ENCODE results near the gene HPN.
A peak's percentile ranks its signal among the peaks of the same experiment; 100 is the strongest.

The HPN gene

DNA sequence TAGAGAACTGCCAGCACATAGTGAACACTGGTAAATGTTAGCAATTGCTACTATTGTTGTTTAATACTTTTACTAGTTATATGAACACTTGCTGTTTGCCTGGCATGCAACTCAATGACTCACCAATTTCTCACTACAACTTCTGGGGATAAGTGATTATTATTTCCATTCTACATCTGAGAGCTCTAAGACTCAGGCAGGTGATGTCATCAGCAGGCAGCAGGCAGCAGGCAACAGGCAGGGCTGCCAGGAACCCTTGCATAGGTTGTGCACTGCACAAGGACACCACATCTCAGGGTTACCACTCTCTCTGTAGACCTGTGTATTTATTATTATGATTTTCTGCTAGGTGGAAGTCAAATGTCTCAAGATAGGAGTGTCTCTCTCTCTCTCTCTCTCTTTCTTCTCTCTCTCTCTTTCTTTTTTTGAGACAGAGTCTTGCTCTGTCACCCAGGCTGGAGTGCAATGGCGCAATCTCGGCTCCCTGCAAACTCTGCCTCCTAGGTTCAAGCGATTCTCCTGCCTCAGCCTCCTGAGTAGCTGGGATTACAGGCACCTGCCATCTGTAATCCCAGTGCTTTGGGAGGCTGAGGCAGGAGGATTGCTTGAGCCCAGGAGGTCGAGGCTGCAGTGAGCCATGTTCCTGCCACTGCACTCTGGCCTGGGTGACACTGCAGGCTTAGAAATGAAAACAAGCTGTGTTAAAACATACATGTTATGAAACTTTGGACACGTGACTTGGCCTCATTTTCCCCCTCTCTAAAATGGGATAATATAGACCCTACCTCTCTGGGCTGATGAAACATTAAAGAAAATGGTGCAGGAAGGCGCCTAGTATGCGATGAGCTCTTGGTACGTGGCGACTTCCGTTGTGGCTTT lies 22.7 kb downstream of the HPN start (continued):
- TF ChIP-seq, protein P1, sequence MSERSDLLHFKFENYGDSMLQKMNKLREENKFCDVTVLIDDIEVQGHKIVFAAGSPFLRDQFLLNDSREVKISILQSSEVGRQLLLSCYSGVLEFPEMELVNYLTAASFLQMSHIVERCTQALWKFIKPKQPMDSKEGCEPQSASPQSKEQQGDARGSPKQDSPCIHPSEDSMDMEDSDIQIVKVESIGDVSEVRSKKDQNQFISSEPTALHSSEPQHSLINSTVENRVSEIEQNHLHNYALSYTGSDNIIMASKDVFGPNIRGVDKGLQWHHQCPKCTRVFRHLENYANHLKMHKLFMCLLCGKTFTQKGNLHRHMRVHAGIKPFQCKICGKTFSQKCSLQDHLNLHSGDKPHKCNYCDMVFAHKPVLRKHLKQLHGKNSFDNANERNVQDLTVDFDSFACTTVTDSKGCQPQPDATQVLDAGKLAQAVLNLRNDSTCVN (tag by site-specific recombination; optimal IDR thresholded peaks at IDR 0.05) = no peak
- peak; percentile 69; the same call in 1 of the 2 replicates for TF ChIP-seq ZNF24 (tag by site-specific recombination; IDR thresholded peaks at IDR 0.05)
- TF ChIP-seq, protein P2, sequence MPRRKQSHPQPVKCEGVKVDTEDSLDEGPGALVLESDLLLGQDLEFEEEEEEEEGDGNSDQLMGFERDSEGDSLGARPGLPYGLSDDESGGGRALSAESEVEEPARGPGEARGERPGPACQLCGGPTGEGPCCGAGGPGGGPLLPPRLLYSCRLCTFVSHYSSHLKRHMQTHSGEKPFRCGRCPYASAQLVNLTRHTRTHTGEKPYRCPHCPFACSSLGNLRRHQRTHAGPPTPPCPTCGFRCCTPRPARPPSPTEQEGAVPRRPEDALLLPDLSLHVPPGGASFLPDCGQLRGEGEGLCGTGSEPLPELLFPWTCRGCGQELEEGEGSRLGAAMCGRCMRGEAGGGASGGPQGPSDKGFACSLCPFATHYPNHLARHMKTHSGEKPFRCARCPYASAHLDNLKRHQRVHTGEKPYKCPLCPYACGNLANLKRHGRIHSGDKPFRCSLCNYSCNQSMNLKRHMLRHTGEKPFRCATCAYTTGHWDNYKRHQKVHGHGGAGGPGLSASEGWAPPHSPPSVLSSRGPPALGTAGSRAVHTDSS (tag by site-specific recombination; IDR thresholded peaks at IDR 0.05) = no peak
- no peak for TF ChIP-seq ZNF624 (tag by site-specific recombination; IDR thresholded peaks at IDR 0.05)
- TF ChIP-seq, protein P3, sequence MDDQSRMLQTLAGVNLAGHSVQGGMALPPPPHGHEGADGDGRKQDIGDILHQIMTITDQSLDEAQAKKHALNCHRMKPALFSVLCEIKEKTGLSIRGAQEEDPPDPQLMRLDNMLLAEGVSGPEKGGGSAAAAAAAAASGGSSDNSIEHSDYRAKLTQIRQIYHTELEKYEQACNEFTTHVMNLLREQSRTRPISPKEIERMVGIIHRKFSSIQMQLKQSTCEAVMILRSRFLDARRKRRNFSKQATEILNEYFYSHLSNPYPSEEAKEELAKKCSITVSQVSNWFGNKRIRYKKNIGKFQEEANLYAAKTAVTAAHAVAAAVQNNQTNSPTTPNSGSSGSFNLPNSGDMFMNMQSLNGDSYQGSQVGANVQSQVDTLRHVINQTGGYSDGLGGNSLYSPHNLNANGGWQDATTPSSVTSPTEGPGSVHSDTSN (CRISPR knock-in tag; IDR thresholded peaks at IDR 0.05) = no peak
- peak; percentile 81; the same call in 1 of the 2 replicates for TF ChIP-seq SCRT1 (tag by site-specific recombination; IDR thresholded peaks at IDR 0.05; ENCODE audit: borderline replicate concordance)
- no peak for TF ChIP-seq ZNF791 (tag by site-specific recombination; IDR thresholded peaks at IDR 0.05)
- peak; percentile 92 for TF ChIP-seq PRDM1 (tag by site-specific recombination; IDR thresholded peaks at IDR 0.05)
- 0 out of 2 replicates have a peak, but pooled peaks have one; percentile 36 for TF ChIP-seq ZNF785 (tag by site-specific recombination; IDR thresholded peaks at IDR 0.05)
- TF ChIP-seq, protein P4, sequence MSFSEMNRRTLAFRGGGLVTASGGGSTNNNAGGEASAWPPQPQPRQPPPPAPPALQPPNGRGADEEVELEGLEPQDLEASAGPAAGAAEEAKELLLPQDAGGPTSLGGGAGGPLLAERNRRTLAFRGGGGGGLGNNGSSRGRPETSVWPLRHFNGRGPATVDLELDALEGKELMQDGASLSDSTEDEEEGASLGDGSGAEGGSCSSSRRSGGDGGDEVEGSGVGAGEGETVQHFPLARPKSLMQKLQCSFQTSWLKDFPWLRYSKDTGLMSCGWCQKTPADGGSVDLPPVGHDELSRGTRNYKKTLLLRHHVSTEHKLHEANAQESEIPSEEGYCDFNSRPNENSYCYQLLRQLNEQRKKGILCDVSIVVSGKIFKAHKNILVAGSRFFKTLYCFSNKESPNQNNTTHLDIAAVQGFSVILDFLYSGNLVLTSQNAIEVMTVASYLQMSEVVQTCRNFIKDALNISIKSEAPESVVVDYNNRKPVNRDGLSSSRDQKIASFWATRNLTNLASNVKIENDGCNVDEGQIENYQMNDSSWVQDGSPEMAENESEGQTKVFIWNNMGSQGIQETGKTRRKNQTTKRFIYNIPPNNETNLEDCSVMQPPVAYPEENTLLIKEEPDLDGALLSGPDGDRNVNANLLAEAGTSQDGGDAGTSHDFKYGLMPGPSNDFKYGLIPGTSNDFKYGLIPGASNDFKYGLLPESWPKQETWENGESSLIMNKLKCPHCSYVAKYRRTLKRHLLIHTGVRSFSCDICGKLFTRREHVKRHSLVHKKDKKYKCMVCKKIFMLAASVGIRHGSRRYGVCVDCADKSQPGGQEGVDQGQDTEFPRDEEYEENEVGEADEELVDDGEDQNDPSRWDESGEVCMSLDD (tag by site-specific recombination; IDR thresholded peaks at IDR 0.05) = 0 out of 2 replicates have a peak, but pooled peaks have one; percentile 27
- TF ChIP-seq, protein P5, sequence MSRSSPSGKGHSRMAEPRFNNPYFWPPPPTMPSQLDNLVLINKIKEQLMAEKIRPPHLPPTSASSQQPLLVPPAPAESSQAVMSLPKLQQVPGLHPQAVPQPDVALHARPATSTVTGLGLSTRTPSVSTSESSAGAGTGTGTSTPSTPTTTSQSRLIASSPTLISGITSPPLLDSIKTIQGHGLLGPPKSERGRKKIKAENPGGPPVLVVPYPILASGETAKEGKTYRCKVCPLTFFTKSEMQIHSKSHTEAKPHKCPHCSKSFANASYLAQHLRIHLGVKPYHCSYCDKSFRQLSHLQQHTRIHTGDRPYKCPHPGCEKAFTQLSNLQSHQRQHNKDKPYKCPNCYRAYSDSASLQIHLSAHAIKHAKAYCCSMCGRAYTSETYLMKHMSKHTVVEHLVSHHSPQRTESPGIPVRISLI (tag by site-specific recombination; IDR thresholded peaks at IDR 0.05) = no peak
- TF ChIP-seq, protein P6, sequence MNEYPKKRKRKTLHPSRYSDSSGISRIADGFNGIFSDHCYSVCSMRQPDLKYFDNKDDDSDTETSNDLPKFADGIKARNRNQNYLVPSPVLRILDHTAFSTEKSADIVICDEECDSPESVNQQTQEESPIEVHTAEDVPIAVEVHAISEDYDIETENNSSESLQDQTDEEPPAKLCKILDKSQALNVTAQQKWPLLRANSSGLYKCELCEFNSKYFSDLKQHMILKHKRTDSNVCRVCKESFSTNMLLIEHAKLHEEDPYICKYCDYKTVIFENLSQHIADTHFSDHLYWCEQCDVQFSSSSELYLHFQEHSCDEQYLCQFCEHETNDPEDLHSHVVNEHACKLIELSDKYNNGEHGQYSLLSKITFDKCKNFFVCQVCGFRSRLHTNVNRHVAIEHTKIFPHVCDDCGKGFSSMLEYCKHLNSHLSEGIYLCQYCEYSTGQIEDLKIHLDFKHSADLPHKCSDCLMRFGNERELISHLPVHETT (tag by site-specific recombination; IDR thresholded peaks at IDR 0.05) = peak; percentile 57; the same call in 1 of the 2 replicates
- 0 out of 2 replicates have a peak, but pooled peaks have one; percentile 16 for TF ChIP-seq ZBTB20 (tag by site-specific recombination; IDR thresholded peaks at IDR 0.05)
- TF ChIP-seq, protein P7, sequence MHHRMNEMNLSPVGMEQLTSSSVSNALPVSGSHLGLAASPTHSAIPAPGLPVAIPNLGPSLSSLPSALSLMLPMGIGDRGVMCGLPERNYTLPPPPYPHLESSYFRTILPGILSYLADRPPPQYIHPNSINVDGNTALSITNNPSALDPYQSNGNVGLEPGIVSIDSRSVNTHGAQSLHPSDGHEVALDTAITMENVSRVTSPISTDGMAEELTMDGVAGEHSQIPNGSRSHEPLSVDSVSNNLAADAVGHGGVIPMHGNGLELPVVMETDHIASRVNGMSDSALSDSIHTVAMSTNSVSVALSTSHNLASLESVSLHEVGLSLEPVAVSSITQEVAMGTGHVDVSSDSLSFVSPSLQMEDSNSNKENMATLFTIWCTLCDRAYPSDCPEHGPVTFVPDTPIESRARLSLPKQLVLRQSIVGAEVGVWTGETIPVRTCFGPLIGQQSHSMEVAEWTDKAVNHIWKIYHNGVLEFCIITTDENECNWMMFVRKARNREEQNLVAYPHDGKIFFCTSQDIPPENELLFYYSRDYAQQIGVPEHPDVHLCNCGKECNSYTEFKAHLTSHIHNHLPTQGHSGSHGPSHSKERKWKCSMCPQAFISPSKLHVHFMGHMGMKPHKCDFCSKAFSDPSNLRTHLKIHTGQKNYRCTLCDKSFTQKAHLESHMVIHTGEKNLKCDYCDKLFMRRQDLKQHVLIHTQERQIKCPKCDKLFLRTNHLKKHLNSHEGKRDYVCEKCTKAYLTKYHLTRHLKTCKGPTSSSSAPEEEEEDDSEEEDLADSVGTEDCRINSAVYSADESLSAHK (tag by site-specific recombination; IDR thresholded peaks at IDR 0.05) = no peak
- TF ChIP-seq ZNF549 (tag by site-specific recombination; IDR thresholded peaks at IDR 0.05) = no peak
- TF ChIP-seq ZNF350 (tag by site-specific recombination; IDR thresholded peaks at IDR 0.05) = no peak
- peak; percentile 97 for TF ChIP-seq ZNF660 (tag by site-specific recombination; IDR thresholded peaks at IDR 0.05)
- no peak for TF ChIP-seq ZNF544 (tag by site-specific recombination; IDR thresholded peaks at IDR 0.05)
- peak; percentile 85 for TF ChIP-seq ZNF596 (tag by site-specific recombination; IDR thresholded peaks at IDR 0.05)
- no peak for TF ChIP-seq ZNF223 (tag by site-specific recombination; IDR thresholded peaks at IDR 0.05)
- TF ChIP-seq, protein P8, sequence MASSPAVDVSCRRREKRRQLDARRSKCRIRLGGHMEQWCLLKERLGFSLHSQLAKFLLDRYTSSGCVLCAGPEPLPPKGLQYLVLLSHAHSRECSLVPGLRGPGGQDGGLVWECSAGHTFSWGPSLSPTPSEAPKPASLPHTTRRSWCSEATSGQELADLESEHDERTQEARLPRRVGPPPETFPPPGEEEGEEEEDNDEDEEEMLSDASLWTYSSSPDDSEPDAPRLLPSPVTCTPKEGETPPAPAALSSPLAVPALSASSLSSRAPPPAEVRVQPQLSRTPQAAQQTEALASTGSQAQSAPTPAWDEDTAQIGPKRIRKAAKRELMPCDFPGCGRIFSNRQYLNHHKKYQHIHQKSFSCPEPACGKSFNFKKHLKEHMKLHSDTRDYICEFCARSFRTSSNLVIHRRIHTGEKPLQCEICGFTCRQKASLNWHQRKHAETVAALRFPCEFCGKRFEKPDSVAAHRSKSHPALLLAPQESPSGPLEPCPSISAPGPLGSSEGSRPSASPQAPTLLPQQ (tag by site-specific recombination; IDR thresholded peaks at IDR 0.05) = peak; percentile 57; the same call in 1 of the 2 replicates
- peak; percentile 77 for TF ChIP-seq ZFP37 (tag by site-specific recombination; IDR thresholded peaks at IDR 0.05)
- TF ChIP-seq ZNF112 (tag by site-specific recombination; IDR thresholded peaks at IDR 0.05) = no peak
- TF ChIP-seq ZNF629 (tag by site-specific recombination; IDR thresholded peaks at IDR 0.05) = peak; percentile 86
- no peak for TF ChIP-seq ZNF707 (tag by site-specific recombination; IDR thresholded peaks at IDR 0.05)
